ENCODE results near the gene SH3YL1.

Gene SH3YL1

DNA sequence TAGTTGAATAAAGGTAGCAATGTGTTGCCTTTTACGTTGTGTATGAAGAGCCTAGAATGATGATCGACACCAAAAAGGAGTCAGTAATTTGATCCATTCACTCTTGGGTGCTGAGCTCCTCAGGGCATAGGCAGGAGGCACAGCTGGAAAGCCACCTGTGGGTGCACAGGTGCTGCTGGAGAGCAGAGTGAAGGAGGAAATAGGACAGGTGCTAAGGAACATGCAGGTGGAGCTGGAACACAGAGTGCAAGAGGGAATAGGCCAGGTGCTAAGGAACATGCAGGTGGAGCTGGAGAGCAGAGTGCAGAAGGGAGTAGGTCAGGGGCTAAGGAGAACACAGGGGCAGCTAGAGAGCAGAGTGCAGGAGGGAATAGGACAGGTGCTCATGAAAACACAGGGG lies 86.1 kb downstream of the SH3YL1 start:
- no peak for DNase-seq

DNA sequence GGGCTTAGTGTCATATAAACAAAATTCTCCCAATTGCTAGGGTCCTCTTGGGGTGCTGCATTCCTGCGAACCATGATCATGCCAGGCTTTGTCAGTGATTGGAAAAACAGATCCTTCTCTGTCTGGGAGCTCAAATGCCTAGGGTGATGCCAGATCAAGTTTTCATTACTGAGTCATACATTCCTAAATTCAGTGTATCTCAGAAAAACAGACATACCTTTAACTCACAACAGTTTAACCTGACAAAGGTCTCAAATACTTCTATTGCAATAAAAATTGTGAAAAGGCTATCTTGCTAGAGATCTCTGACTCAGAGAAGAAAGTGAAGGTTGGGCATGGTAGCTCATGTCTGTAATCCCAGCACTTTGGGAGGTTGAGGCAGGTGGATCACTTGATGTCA lies 86.9 kb downstream of the SH3YL1 start:
- DNase-seq = peak in 1 of 3 donors; percentile 14

- peak in 1 of 3 donors; percentile 12 for DNase-seq
Measured at GRCh38 chr2:175880-176820, 87.7 kb downstream of the SH3YL1 start.

DNA sequence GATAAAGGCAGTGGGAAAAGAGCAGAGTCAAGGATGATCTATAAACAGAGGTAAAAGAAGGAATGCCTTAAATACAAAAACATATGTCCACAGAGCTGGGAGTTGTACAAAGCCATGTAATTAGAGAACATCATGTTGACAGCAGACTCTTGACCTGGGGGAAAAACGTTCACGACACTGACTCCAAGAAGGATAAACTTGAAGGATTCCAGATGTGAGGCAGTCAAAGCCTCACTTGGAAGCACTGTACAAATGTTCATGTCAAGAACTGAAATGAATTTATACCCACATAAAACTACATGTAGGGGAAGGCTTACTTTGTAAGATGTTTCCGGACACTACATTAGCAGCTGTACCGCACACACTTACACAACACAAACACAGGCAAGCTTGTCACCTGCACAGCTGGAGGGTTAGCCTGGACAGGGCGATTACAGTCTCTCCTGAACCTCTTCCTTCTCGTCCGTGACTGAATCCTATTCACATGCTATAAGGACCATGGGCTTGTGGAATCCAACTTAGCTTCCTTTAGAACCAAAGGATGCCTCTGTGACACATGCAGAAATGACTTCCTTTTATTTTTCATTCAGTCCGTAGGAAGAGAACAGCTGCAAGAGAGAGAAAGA lies 88.6 kb downstream of the SH3YL1 start:
- DNase-seq = peak in 1 of 3 donors; percentile 12

DNA sequence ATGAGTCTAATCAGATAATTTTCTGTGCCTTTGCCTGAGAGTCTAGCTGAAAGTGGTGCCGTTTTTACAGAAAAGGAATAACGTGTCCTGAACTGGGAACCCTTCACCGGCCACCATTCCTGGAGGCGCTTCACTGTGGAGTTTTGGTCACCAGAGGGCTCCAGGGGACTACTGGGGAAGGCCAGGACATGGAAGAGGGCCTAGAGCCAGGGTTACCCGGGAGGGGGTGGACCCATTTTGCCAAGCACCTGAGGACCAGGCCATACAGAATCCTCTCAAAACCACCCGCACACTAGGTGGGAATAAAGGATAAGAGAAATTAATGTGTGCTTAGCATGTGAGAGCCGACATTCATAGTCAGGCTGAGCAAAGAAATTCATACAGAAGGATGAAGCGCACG lies 91.7 kb downstream of the SH3YL1 start:
- peak; percentile 1 to 17 (median 1) for DNase-seq

GRCh38 chr2:169741-170140 lies 94.1 kb downstream of the SH3YL1 start:
- no peak for DNase-seq
